HG02798 (cell line): ENCODE data around the gene FAM8A1.
"Not testable (repeated sequence)": the region's sequence is repeated elsewhere in the genome, so short reads cannot be mapped to it uniquely, and the experiment has no call there.

ENCODE experiments used
- ATAC-seq: cut with Tn5 transposase; IDR thresholded peaks from one replicate; pipeline ENCODE4 v1.9.1; 2021; ENCODE audit warnings: mild to moderate bottlenecking; ENCODE audit not compliant: unreplicated experiment, poor library complexity

Gene FAM8A1

GRCh38 chr6:17599877-17600526 is at the start of gene FAM8A1:
TSS of gene FAM8A1 (plus strand) at chr6:17600302. CDS start at chr6:17600410, 108 bp downstream.
- peak; percentile 93 for ATAC-seq

- no peak for ATAC-seq
Observed at GRCh38 chr6:17551383-17551958, 48.6 kb upstream of the FAM8A1 start.

GRCh38 chr6:17552861-17553260 is 47.2 kb upstream of the FAM8A1 start:
- ATAC-seq = no peak

- ATAC-seq = no peak
Observed at GRCh38 chr6:17556014-17556413, 44.1 kb upstream of the FAM8A1 start.

GRCh38 chr6:17562636-17563035 is 37.5 kb upstream of the FAM8A1 start:
- no peak for ATAC-seq

- no peak for ATAC-seq
Observed at GRCh38 chr6:17565399-17565798, 34.7 kb upstream of the FAM8A1 start.

- ATAC-seq = no peak
Observed at GRCh38 chr6:17574866-17575560, 25.1 kb upstream of the FAM8A1 start.

- ATAC-seq = no peak
Observed at GRCh38 chr6:17577059-17577458, 23.0 kb upstream of the FAM8A1 start.

GRCh38 chr6:17580518-17581048 is 19.5 kb upstream of the FAM8A1 start:
- ATAC-seq = peak; percentile 67

GRCh38 chr6:17581282-17581681 is 18.8 kb upstream of the FAM8A1 start:
- not testable (repeated sequence) for ATAC-seq

GRCh38 chr6:17583811-17584210 is 16.3 kb upstream of the FAM8A1 start:
- ATAC-seq = no peak

- ATAC-seq = peak; percentile 47
Observed at GRCh38 chr6:17584241-17584803, 15.8 kb upstream of the FAM8A1 start.

GRCh38 chr6:17585766-17586490 is 14.2 kb upstream of the FAM8A1 start:
- peak; percentile 39 for ATAC-seq

- ATAC-seq = not testable (repeated sequence)
Observed at GRCh38 chr6:17586623-17587022, 13.5 kb upstream of the FAM8A1 start.

- no peak for ATAC-seq
Observed at GRCh38 chr6:17588011-17588410, 12.1 kb upstream of the FAM8A1 start.

- no peak for ATAC-seq
Observed at GRCh38 chr6:17589406-17590096, 10.6 kb upstream of the FAM8A1 start.

- ATAC-seq = no peak
Observed at GRCh38 chr6:17591287-17591686, 8.8 kb upstream of the FAM8A1 start.

GRCh38 chr6:17593246-17593645 is 6.9 kb upstream of the FAM8A1 start:
- no peak for ATAC-seq

GRCh38 chr6:17596085-17596484 is 4.0 kb upstream of the FAM8A1 start:
- no peak for ATAC-seq
